K562 (cell line): Measurements from ENCODE around the gene FGGY. TPM values are rescaled to one million over a fixed set of nuclear protein-coding genes. Genes with fewer than 3 reads are reported as not detected.
A peak's percentile ranks its signal among the peaks of the same experiment; 100 is the strongest.

ENCODE experiments used
- ATAC-seq: fragments of 200-7000 bp; cut with Tn5 transposase; 3 replicates; pipeline ENCODE4 v1.9.1; 2020; ENCODE audit warnings: moderate library complexity
- BruUV-seq: library from RNA; stranded (reverse); fragments of 400-500 nt; replicated peaks from 2 replicates; lab custom pipeline; 2021; lab: Mats Ljungman, UMichigan
- CTCF ChIA-PET: fragments of 300-600 bp; formaldehyde crosslinking; extraction: SDS; loops from one replicate; lab custom pipeline; 2021; ENCODE audit warnings: low intra/inter-chr PET ratio; lab: Yijun Ruan, JAX
- POLR2A ChIA-PET: fragments of 300-600, 350-650 bp; sonication (Branson Sonifier 250); formaldehyde crosslinking; extraction: SDS; loops from one replicate; lab custom pipeline; 2021; ENCODE audit warnings: antibody characterized with exemption, inconsistent platforms; lab: Yijun Ruan, JAX
- DNase-seq, 4 experiments: peaks; one replicate each; pipeline versions ENCODE4 v3.0.0 to v3.0.0-alpha.2; 2011 to 2018; ENCODE audit warnings: low spot score in 3 of 4, mixed read lengths in 3 of 4; ENCODE audit errors: extremely low read depth in 1 of 4
- FAIRE-seq: peaks from 2 replicates; lab custom pipeline; 2011; peaks lifted over from hg19 to GRCh38; lab: Jason Lieb, UNC
- H2AFZ ChIP-seq: 2 replicates; pipeline ENCODE4 v1.6.0; 2011; ENCODE audit warnings: low read depth, low read length, control low read depth, inconsistent platforms
- H3K27ac ChIP-seq: fragments of 200-600 bp; 3 replicates; pipeline ENCODE4 v1.8.0; 2011; ENCODE audit warnings: low read depth, mild to moderate bottlenecking, control low read depth, inconsistent platforms, low read length, moderate library complexity, mixed read lengths; ENCODE audit errors: extremely low read depth
- H3K27me3 ChIP-seq, 2 experiments: fragments of 300-600 bp in 1 of 2; 2 replicates in 1 of 2; 3 replicates in 1 of 2; pipeline versions ENCODE4 v1.6.0 to v1.8.0; 2011; ENCODE audit warnings: inconsistent platforms in 2 of 2, low read length in 2 of 2, mild to moderate bottlenecking in 1 of 2, mixed read lengths in 1 of 2, moderate library complexity in 1 of 2; ENCODE audit not compliant: control insufficient read depth in 2 of 2, insufficient read depth in 2 of 2
- H3K36me3 ChIP-seq: fragments of 300-600 bp; 3 replicates; pipeline ENCODE4 v1.8.0; 2011; ENCODE audit warnings: mild to moderate bottlenecking, low read length, inconsistent platforms; ENCODE audit not compliant: control insufficient read depth, insufficient read depth
- H3K4me1 ChIP-seq, 2 experiments: fragments of 200-600 bp in 1 of 2; replicated peaks in 1 of 2; 2 replicates in 1 of 2; 3 replicates in 1 of 2; pipeline versions ENCODE4 v1.5.1 to v1.8.0; 2011; ENCODE audit warnings: inconsistent platforms in 2 of 2, low read length in 2 of 2, mild to moderate bottlenecking in 1 of 2, mixed read lengths in 1 of 2, moderate library complexity in 1 of 2; ENCODE audit not compliant: control insufficient read depth in 2 of 2, insufficient read depth in 2 of 2
- H3K4me2 ChIP-seq: 2 replicates; pipeline ENCODE4 v1.6.1; 2011; ENCODE audit warnings: low read length, control low read depth, inconsistent platforms, mixed read lengths; ENCODE audit not compliant: insufficient read depth
- H3K4me3 ChIP-seq: fragments of 200-600 bp; sonication (generic), shearing (Covaris generic); 2 replicates; pipeline ENCODE4 v1.5.1; 2016; ENCODE audit warnings: control low read depth, inconsistent platforms
- H3K79me2 ChIP-seq: fragments of 200-600 bp; 3 replicates; pipeline ENCODE4 v1.8.0; 2011; ENCODE audit warnings: low read length, inconsistent platforms; ENCODE audit not compliant: control insufficient read depth, insufficient read depth
- H3K9ac ChIP-seq, 2 experiments: 2 replicates each; pipeline versions ENCODE4 v1.6.0 to v1.6.1; 2011; ENCODE audit warnings: low read depth in 2 of 2, low read length in 2 of 2, control low read depth in 1 of 2, inconsistent platforms in 1 of 2, mild to moderate bottlenecking in 1 of 2, mixed read lengths in 1 of 2; ENCODE audit not compliant: insufficient read depth in 1 of 2
- H3K9me1 ChIP-seq: one replicate; pipeline ENCODE4 v1.6.0; 2011; ENCODE audit warnings: inconsistent platforms, mild to moderate bottlenecking, low read length, moderate library complexity; ENCODE audit not compliant: control insufficient read depth, insufficient read depth
- H3K9me3 ChIP-seq: replicated peaks from 2 replicates; pipeline ENCODE4 v1.5.1; 2011; ENCODE audit warnings: low read depth, low read length, inconsistent platforms; ENCODE audit not compliant: control insufficient read depth, insufficient read depth
- H4K20me1 ChIP-seq: replicated peaks from 2 replicates; pipeline ENCODE4 v1.6.1; 2011; ENCODE audit warnings: low read length, inconsistent platforms, mixed read lengths; ENCODE audit not compliant: control insufficient read depth, insufficient read depth
- RBM22 ChIP-seq: fragments of 200-400 bp; formaldehyde crosslinking; IDR thresholded peaks from 2 replicates; pipeline ENCODE4 v1.6.1; 2018; ENCODE audit warnings: low read length, low read depth; ENCODE audit not compliant: poor library complexity, severe bottlenecking
- ZNF584 ChIP-seq: fragments of 200-800 bp; sonication (Bioruptor generic); IDR thresholded peaks from 2 replicates; pipeline ENCODE4 v1.6.1; 2016; ENCODE audit warnings: low read depth, mild to moderate bottlenecking, missing genetic modification characterization, missing compliant biosample characterization
- WGBS: fragments of 100-300 bp; shearing (Covaris generic); methylation state at CpG from one replicate; pipeline ENCODE4 v1.1.6; 2016; ENCODE audit warnings: low coverage, mixed read lengths; ENCODE audit not compliant: insufficient coverage; ENCODE audit errors: missing lambda C conversion rate; 5-methylcytosine and 5-hydroxymethylcytosine counted together
- in situ Hi-C: fragments of 300-500 bp; cut with MboI; formaldehyde crosslinking; loops from 4 replicates; pipeline ENCODE4 v1.15.0; 2018; ENCODE audit warnings: inconsistent platforms, mixed read lengths
- intact Hi-C: fragments of 100-400 bp; cut with micrococcal nuclease; formaldehyde crosslinking; loops from 2 replicates; pipeline ENCODE4 v1.14.2; 2022
- polyA plus RNA-seq, 8 experiments: library from polyadenylated mRNA; depleted of rRNA in 4 of 8; stranded (reverse) in 5 of 8; unstranded in 3 of 8; fragments of >200 nt; fragmentation: Nextera tagmentation in 2 of 8; fragmentation: Illumina TruSeq in 1 of 8; extraction: Ambion mirVana in 2 of 8; extraction: Trizol in 1 of 8; gene quantifications; 2 replicates each; pipeline versions ENCODE4 v1.2.1 to v1.2.3, GENCODE V29; 2011 to 2014; ENCODE audit warnings: inconsistent platforms in 1 of 8, missing spikeins in 1 of 8
- total RNA-seq, 7 experiments: library from RNA; depleted of rRNA in 6 of 7; stranded (reverse); fragments of >200 nt in 6 of 7; fragmentation: Illumina TruSeq in 2 of 7; extraction: Trizol in 2 of 7; gene quantifications; 2 replicates each; pipeline versions ENCODE4 v1.2.1 to v1.2.3, GENCODE V29; 2011 to 2021; ENCODE audit warnings: low replicate concordance in 1 of 7
- TF ChIP-seq, protein P1 (sequence below): sonication (generic); formaldehyde crosslinking; IDR thresholded peaks from 2 replicates; pipeline ENCODE4 v1.5.0; 2020; ENCODE audit warnings: missing genetic modification reagents
- TF ChIP-seq, protein P2 (sequence below), 2 experiments: fragments of 450-650 bp; IDR thresholded peaks; 2 replicates each; pipeline ENCODE4 v1.6.1; 2016; ENCODE audit warnings: mild to moderate bottlenecking in 2 of 2, borderline replicate concordance in 1 of 2, low read depth in 1 of 2, moderate library complexity in 1 of 2

Gene FGGY
- total and polyA plus RNA-seq, 9 of the 15 experiments (the other 6 are each of a cell fraction or from before 2014, with no cell fraction given): 9.7 to 19.2 (median 12.6) TPM

DNA sequence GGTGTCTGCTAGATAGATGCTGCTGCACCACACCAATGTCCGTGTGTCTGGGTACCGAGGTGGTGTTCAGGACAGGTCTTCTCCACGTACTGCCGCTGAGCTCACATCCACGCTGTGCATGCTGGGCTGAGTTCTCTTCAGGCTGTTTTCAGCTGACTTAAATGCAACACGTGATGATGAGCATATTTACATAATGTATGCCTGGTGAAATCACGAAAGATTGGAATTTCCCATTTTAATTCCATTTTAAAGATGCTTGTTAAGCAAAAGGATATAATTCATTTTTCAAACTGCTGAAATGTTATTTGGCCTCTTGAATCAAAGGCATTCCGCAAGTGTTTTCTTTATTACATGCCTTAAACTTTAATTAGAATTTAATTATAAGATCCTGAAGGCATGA is 107.9 kb downstream of the FGGY start:
- POLR2A ChIA-PET: no interaction called here
- Histone ChIP-seq H3K9me1 (no peaks in the 10 kb centered on the region), H2AFZ (no peak overlapping the region), H3K27me3 (peaks cover 0 to 5% of the 10 kb centered on the region in 2 experiments; a peak in 1 of 5 replicates), H3K4me3 (no peak overlapping the region), H4K20me1 (no peaks in the 10 kb centered on the region; the same call in 1 of the 2 replicates), H3K9ac (no peak overlapping the region), H3K4me1 (no peaks in the 10 kb centered on the region), H3K36me3 (no peaks in the 10 kb centered on the region), H3K9me3 (no peaks in the 10 kb centered on the region), H3K79me2 (no peaks in the 10 kb centered on the region), H3K4me2 (no peak overlapping the region), H3K27ac (no peak overlapping the region)
- FAIRE-seq (no peak), DNase-seq (no peak), ATAC-seq (no peak)
- BruUV-seq: no TSS peak
- TF ChIP-seq, protein P1, sequence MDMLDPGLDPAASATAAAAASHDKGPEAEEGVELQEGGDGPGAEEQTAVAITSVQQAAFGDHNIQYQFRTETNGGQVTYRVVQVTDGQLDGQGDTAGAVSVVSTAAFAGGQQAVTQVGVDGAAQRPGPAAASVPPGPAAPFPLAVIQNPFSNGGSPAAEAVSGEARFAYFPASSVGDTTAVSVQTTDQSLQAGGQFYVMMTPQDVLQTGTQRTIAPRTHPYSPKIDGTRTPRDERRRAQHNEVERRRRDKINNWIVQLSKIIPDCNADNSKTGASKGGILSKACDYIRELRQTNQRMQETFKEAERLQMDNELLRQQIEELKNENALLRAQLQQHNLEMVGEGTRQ (CRISPR knock-in tag): peak; percentile 52
- no peak for TF ChIP-seq RBM22
- CTCF ChIA-PET: no interaction called here
- 9% methylated on average over 8 of the region's 8 CpGs for WGBS
- in situ Hi-C loops: no loop called here
- intact Hi-C loops: no loop called here

DNA sequence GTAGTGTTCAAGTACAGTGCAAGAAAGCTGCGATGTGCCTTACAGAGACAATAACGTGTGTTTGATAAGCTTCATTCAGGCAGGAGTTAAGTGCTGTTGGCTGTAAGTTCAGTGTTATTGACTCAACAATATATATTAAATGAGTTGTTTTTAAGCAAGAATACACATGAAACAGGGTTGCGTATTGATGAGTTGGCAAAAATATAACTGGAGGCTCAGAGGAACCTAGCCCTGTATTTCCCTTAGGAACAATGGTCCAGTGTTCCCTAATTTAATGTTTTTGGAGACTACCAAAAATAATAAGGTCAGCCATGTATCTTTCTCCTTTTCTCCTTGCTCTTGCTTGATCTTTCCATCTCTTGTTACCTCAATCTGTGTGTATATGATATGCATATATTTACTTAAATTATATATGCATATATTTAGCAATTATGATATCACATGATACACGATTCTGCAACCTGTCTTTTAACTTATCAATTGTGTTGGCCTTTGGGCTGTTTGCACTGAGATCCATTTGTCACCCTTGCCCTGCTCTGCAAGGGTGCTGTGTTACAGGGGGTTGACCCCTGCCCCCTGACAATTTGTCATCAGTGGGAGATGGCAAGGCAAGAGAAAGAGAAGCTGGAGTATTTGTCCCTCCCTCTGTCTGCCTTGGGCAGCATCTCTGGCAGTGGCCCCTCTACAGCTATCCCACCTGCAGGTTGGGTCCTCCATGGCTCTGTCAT is 109.7 kb downstream of the FGGY start:
- CTCF ChIA-PET: no interaction called here
- intact Hi-C loops: no loop called here
- TF ChIP-seq, protein P2, sequence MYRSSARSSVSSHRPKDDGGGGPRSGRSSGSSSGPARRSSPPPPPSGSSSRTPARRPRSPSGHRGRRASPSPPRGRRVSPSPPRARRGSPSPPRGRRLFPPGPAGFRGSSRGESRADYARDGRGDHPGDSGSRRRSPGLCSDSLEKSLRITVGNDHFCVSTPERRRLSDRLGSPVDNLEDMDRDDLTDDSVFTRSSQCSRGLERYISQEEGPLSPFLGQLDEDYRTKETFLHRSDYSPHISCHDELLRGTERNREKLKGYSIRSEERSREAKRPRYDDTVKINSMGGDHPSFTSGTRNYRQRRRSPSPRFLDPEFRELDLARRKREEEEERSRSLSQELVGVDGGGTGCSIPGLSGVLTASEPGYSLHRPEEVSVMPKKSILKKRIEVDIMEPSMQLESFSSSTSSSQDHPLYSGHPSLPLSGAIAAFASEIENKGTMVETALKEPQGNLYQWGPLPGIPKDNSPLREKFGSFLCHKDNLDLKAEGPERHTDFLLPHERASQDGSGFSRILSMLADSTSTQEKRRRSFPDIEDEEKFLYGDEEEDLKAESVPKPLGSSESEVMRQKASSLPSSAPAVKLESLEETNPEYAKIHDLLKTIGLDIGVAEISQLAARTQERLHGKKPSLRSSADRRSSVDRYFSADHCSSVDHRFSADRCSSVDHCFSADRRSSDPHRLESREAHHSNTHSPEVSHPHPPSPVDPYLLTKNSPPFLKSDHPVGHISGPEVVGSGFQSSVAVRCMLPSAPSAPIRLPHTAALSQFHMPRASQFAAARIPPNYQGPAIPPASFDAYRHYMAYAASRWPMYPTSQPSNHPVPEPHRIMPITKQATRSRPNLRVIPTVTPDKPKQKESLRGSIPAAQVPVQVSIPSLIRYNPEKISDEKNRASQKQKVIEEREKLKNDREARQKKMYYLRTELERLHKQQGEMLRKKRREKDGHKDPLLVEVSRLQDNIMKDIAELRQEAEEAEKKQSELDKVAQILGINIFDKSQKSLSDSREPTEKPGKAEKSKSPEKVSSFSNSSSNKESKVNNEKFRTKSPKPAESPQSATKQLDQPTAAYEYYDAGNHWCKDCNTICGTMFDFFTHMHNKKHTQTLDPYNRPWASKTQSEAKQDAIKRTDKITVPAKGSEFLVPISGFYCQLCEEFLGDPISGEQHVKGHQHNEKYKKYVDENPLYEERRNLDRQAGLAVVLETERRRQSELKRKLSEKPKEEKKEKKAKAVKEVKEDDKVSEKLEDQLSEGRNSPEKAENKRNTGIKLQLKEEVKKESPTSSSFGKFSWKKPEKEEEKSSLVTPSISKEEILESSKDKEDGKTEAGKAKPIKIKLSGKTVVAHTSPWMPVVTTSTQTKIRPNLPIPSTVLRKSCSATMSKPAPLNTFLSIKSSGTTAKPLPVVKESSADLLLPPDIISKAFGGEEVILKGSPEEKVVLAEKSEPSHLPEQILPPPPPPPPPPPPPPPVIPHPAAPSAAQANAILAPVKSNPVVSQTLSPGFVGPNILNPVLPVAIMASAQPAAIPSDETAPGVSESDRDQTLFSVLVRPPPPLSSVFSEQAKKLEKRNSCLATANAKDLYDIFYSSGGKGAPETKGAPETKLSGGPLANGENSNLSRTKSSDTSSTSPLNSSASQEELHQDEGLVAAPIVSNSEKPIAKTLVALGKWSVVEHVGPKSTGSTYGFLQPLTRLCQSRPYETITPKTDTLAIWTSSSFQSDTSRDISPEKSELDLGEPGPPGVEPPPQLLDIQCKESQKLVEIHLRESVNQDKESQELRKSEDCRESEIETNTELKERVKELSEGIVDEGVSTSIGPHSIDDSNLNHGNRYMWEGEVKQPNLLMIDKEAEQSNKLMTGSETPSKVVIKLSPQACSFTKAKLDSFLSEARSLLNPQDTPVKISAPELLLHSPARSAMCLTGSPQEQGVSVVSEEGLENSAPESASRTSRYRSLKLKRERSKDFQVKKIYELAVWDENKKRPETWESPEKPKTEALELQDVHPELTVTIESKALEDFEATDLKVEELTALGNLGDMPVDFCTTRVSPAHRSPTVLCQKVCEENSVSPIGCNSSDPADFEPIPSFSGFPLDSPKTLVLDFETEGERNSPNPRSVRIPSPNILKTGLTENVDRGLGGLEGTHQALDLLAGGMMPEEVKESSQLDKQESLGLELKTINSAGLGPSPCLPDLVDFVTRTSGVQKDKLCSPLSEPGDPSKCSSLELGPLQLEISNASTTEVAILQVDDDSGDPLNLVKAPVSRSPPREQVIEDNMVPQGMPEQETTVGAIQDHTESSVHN (IDR thresholded peaks at IDR 0.05; ENCODE audit: borderline replicate concordance in 1 of 2, low read depth in 1 of 2): no peak
- no peak for TF ChIP-seq ZNF584 (CRISPR knock-in tag)

More for the DNA sequence above, 109.7 kb downstream of the FGGY start:
- H4K20me1 ChIP-seq: no peaks in the 10 kb centered on the region; the same call in 1 of the 2 replicates
- no peak overlapping the region for H3K27ac ChIP-seq
- no peak overlapping the region for H3K4me2 ChIP-seq
- no peaks in the 10 kb centered on the region for H3K79me2 ChIP-seq
- no peak overlapping the region for H2AFZ ChIP-seq
- POLR2A ChIA-PET: no interaction called here
- no peak for FAIRE-seq
- in situ Hi-C loops: no loop called here
- no peak overlapping the region for H3K4me3 ChIP-seq
- no peak overlapping the region for H3K9ac ChIP-seq
- H3K9me3 ChIP-seq: no peaks in the 10 kb centered on the region
- no peaks in the 10 kb centered on the region for H3K36me3 ChIP-seq
- 33% methylated on average over 4 of the region's 4 CpGs for WGBS
- ATAC-seq: no peak
- no peaks in the 10 kb centered on the region for H3K9me1 ChIP-seq
- no TSS peak for BruUV-seq
- H3K4me1 ChIP-seq: no peaks in the 10 kb centered on the region
- H3K27me3 ChIP-seq: peaks cover 0 to 5% of the 10 kb centered on the region in 2 experiments; a peak in 1 of 5 replicates
- DNase-seq: no peak
